ENCODE measurements around the gene TMEM212. TPM values are rescaled to one million over a fixed set of nuclear protein-coding genes. Genes with fewer than 3 reads are reported as not detected.

Gene TMEM212
- total and polyA plus RNA-seq, 9 of the 15 experiments (the other 6 are each of a cell fraction or from before 2014, with no cell fraction given): not detected

GRCh38 chr3:171833789-171834460, 9.2 kb upstream of the TMEM212 start (continued):
- TF ChIP-seq THAP12 (CRISPR knock-in tag; IDR thresholded peaks at IDR 0.05) (no peak), ATF3 (IDR thresholded peaks at IDR 0.05) (peak; percentile 85), ATF3 (CRISPR knock-in tag; conservative IDR thresholded peaks at IDR 0.05) (no peak), CHAMP1 (IDR thresholded peaks at IDR 0.05) (no peak), CREB3 (tag; conservative IDR thresholded peaks at IDR 0.05; ENCODE audit: low read depth) (no peak), ZNF318 (IDR thresholded peaks at IDR 0.05; ENCODE audit: borderline replicate concordance in 1 of 2, low read depth in 1 of 2) (no peak), ZNF23 (CRISPR knock-in tag; IDR thresholded peaks at IDR 0.05) (no peak), BRD4 (IDR thresholded peaks at IDR 0.05) (no peak), RUNX1 (IDR thresholded peaks at IDR 0.05; ENCODE audit: low read depth) (no peak), HEY1 (CRISPR knock-in tag; IDR thresholded peaks at IDR 0.05; ENCODE audit: borderline replicate concordance) (no peak), NRF1 (conservative IDR thresholded peaks at IDR 0.05 in 1 of 2, IDR thresholded peaks at IDR 0.05 in 1 of 2) (no peak), ZZZ3 (IDR thresholded peaks at IDR 0.05) (no peak)
